Subcutaneous adipose tissue (tissue), 4 donors: ENCODE data around the gene FAM20C. TPM values are rescaled to one million over a fixed set of nuclear protein-coding genes. Genes with fewer than 3 reads are reported as not detected.

Experiments
- total RNA-seq, 4 donors: library from RNA; depleted of rRNA; stranded (reverse); fragments of >200 nt; gene quantifications; one replicate each; pipeline ENCODE4 v1.1.0, GENCODE V29; 2016
- TF ChIP-seq, protein P1 (sequence below): fragments of 450-650 bp; IDR thresholded peaks from one replicate; pipeline ENCODE4 v1.5.1; 2016; ENCODE audit warnings: low read depth, mild to moderate bottlenecking, control low read depth, antibody characterized with exemption, moderate library complexity

FAM20C gene
- total RNA-seq, 4 donors from 2014 or later = 21.0 to 82.5 (median 35.6) TPM

DNA sequence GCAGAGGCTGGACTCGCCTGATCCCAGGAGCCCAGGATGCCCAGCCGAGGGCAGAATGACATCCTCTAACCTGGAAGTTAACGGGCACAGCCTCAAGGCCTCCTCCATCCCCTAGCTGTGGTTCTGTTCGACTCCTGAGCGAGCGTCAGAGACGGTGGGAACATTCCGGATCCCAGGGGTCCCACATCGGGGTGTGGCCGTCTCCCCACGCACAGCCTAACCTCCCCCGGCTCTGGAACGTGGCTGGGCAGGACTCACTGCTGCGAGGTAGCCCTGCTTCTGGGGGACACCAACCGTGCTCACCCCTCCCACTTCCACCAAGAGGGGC lies 106.0 kb downstream of the FAM20C start:
- TF ChIP-seq, protein P1, sequence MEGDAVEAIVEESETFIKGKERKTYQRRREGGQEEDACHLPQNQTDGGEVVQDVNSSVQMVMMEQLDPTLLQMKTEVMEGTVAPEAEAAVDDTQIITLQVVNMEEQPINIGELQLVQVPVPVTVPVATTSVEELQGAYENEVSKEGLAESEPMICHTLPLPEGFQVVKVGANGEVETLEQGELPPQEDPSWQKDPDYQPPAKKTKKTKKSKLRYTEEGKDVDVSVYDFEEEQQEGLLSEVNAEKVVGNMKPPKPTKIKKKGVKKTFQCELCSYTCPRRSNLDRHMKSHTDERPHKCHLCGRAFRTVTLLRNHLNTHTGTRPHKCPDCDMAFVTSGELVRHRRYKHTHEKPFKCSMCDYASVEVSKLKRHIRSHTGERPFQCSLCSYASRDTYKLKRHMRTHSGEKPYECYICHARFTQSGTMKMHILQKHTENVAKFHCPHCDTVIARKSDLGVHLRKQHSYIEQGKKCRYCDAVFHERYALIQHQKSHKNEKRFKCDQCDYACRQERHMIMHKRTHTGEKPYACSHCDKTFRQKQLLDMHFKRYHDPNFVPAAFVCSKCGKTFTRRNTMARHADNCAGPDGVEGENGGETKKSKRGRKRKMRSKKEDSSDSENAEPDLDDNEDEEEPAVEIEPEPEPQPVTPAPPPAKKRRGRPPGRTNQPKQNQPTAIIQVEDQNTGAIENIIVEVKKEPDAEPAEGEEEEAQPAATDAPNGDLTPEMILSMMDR = no peak

DNA sequence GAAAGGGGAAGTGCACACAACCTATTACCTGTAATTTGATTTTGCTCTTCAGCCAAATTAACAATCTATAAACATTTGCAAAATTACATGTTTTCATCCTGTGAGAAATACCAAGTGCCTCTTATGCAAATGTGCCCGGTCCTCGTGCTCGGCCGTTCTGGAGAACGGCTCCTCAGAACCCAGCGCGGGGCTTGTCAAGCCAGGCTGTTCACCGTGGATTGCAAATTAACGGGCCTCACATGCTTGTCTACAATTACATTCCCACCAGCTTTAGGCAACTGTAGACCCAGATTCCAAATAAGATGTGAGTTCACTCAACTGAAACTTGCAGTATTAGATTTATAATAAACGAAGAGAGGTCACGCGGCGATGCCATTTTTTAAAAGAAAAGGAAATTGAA lies 106.4 kb downstream of the FAM20C start:
- TF ChIP-seq, protein P1 = no peak

DNA sequence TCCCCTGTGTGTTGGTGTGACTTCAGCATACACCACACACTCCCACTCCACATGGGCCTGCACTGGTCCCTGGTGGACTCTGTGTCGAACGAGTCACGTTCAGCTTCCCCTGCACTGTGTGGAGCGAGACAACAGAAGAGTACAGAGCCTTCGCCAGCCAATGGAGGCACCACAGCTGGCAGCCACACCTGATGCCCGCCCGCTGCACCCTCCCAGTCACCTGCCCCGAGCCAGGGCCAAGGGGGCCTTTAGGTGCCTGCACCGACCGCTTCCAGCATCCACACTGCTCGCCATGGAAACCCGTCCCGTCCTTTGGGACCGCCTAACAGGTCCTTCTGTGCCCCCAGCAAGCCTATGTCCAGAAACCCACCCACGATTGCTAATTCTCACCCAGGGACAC lies 106.8 kb downstream of the FAM20C start:
- TF ChIP-seq, protein P1 = no peak

DNA sequence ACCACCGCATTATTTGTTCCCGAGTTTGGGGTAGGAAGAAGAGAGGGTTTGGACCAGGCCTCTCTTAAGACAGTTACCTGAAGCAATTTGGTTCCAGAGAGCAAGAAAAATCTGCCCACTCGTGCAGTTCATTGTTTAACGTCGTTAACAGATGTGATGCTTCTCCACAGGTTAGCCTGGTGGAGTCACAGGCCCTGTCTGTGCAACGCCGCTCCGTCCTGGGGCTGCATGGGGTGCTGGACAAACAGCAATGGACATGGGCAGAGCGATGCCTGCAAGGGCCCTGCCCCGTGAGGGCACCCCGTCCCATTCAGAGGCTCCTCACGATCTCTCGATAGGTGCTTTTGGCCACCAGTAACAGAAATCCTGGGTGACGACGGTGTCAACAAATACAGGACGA lies 107.3 kb downstream of the FAM20C start:
- TF ChIP-seq, protein P1 = no peak

DNA sequence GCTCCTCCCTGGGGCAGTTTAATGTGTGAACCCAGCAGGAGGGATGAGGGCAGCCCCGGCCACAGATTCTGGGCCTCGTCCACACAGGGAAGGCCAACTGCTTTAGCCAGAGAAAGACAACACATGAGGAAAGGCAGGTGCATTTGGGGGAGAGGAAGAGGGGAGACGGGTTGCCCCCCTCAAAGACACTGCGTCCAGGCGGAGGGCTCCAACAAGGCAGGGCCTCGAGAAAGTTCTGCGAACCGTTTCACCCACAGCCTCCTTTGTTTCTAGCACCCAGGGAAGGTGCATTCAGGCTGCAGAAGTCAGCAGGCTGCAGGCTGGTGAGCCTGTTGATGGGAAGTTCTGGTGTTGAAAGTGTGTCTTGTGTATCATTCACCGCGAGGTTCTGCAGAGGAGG lies 107.7 kb downstream of the FAM20C start:
- TF ChIP-seq, protein P1 = no peak

DNA sequence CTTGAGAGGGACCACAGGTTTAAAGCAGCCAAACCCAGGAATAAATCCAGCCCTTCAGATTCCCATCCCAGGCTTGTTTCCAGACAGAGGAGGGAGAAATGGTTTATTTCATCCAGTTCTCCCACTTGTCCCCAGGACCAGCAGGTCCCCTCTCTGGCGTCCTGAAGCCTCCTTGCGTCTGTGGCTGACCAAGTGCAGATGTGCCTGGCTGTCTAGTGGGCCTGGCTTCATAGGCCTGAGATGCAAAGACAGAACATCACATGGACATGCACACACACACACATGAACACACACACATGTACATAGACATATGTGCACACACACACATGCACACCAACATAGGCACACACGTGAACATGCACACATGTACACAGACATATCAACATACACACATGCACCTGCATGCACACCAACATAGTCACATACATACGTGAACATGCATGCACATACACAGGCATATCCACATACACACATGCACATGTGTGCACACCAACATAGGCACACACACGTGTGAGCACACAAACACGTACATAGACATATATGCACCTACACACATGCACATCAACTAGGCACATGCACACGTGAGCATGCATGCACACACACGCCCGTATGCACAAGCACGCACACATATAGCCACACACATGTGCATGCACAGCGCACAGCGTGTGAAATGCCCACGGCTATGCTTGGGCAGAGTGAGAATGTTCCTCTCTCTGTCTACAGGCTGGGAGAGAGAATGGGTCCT lies 108.3 kb downstream of the FAM20C start:
- TF ChIP-seq, protein P1 = no peak

DNA sequence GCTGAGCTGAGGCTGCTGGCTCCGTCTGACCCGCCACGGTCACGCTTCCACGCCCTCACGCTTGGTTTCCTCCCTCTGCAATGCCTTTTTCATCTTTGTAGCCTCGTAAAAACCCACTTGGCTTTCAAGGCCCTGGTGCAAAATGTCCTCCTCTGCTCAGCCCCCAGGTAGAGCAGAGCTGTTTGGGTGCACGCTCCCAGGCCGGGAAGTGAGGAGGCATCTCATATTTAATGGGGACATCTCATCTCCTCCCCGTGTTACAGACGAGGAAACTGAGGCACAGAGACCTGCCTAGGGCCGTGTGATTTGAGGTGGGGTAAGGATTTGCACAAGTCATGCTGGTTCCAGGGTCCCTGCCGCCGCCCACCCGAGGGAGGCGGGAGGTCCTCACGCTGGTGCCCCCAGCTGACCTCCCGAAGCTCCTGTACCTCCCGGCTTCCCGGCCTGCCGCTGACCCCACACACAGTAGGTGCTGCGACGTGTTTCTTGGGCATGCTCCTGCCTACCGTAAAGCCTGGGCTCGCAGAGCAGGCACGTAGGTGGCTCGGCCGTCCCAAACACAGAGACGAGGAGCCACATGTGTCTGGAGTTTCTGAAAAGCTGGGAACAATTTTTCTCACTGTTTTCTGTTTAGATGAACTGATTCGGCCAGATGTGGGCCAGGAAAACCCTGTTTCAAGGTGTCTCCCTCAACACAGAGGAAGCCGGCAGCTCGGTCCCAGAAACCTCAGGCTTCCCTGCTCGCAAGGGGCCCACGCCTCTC lies 109.1 kb downstream of the FAM20C start:
- TF ChIP-seq, protein P1 = no peak
